CD4-positive, alpha-beta T cell treated with Interleukin-21 for 1 hour (primary cell): ENCODE results near the gene FES.
"Not testable (repeated sequence)": the region's sequence is repeated elsewhere in the genome, so short reads cannot be mapped to it uniquely, and the experiment has no call there.

ENCODE experiments used
- DNase-seq: peaks from one replicate; pipeline ENCODE4 v3.0.0-alpha.2; 2020

Gene FES

DNA sequence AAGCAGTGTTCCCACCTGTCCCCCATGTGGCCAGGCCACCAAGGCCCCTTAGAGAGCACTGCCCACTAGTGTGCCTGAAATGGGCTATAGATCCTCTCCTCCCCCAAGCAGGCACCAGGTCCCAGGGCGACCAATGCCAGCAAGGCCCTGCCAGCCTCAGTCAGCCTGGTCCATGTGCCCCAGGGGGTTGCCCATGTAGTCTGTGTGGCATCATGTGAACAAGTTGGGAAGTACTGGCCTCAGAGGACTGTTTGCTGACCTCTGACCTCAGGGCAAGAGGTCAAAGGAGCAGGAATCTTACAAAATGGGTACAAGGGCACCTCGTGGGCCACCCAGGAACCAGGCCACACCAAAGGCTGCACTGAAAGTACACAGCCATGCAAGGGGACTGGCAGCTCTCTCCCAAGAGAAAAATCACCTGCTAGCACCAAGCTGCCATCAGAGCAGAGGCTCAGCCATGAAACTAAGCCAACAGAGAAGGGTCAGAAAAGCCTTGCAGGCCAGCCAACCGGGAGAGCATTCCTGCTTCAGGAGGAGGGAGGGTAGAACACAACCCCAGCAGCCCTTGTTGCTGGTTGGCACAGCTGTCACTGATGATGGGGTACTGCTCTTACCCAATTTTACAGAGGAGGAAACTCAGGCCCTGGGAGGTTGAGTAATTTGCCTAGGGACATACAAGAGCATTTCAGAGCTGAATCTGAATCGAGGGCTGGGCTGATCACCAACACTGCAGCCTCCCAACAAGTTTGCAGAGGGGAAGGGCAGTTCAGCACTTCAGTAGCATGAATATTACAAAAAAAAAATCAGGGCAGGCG lies 21.1 kb upstream of the FES start:
- no peak for DNase-seq

DNA sequence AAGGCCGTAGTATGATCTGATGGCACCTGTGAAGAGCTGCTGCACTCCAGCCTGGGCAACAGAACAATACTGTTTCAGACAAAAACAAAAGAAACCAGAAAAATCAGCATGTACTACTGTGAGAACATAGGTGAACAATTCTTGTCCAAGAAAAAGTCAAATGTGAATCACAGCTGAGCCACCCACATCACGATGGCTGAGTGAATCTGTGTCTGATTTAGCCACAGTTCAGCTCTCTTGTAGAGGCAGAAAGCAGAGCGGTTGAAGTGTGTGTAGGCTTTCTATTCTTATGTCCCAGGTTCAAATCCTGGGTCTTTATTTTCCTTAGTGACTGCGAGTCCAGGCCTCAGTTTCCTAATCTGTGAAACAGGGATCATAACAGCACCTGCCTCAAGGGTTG lies 20.3 kb upstream of the FES start:
- DNase-seq = no peak

DNA sequence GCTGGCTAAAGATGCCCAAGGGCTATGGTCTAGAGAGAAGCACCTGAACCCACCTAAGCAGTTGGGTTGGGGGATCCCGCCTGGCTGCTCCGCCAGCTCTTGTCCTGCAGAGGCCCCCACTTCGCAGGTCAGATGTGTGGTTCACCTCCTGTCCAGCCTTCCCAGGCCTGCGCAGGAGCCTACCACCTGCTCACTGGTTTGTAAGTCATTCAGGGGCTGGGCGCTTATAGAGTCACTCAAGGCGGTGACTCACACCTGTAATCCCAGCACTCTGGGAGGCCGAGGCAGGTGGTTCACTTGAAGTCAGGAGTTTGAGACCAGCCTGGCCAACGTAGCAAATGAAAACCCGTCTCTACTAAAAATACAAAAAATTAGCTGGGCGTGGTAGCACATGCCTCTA lies 19.8 kb upstream of the FES start:
- no peak for DNase-seq

DNA sequence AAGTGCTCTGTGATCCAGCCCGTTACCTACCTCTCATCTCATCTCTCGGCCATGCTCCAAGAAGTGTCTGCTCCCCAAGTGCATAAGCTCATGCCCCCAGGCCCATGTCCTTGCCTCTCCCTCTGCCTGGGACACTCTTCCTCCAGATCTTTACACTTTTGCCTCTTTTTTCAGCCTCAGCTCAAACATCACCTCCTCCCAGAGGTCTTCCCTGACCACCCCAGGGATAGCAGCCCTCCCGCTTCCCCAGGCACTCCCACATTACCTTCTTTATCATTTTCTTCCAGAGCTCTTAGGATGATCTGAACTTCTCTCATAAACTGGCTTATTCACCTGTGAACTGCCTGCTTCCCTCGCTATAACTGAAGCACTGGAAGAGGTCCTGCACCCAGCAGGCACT lies 18.6 kb upstream of the FES start:
- no peak for DNase-seq

DNA sequence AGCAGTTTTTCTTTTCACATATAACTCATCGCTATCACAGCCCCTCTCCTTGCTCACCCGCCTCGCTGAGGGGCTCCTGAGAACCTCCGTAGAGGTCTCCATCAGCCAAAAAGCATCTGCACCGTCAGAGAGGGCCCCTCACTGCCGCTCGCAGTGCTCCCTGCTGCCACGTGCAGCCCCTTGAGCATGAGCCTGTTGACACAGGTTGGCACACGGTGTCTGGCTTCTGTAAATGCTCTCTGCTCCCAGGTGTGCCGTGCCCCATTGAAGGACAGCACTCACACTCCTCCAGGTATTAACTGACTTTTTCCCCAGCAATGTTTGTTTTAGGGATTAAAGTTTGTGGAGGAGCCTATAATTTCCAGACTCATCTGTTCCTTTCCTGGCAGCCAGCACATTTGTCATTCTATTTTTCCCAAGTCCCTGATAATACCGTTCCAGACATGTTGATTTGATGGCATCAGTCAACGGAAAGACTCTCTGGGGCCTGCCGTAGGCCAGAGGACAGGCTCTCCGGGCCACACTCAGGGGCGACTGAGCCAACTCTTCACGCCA lies 18.1 kb upstream of the FES start:
- DNase-seq = no peak

DNA sequence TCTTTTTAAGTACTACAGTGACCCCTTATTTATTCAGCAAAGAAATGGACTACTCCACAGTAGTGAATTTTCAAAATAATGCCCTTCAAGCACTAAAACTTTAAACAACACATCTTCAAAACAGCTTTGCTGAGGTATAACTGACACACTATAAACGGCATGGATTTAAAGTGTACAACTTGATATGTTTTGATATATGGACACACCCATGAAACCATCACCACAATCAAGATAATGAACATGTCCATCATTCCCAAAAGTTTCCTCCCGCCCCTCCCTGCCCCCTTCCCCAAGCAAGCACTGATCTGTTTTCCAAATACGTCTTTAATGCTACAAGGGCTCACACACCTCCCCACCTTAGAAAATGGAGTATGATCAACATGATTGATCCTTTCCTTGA lies 17.5 kb upstream of the FES start:
- no peak for DNase-seq

DNA sequence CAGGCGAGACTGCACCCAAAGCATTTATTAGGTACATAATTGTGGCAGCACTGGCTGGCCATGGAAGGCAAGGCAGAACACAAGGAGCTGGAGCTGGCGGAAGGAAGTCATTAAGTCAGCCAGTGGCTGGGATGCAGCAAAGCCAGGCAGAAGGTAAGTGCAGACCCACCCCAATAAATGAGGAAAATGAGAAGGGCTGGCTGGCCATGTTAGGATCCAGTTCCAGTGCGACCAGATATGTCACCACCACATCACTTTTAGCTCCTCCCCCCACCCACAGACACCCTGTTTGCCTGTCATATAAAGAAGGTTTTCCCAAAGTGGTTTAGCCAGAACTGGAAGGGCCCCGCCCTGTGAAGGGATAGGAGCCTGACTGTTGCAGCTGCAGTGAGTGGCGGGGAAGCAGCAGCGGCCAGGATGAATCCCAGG lies 16.0 kb upstream of the FES start, which contains the start of gene FURIN:
FURIN (plus strand) TSS at position 328 of the 429 bp plus-strand sequence. CDS start 7,153 bp downstream, outside the sequence.
- DNase-seq = no peak

DNA sequence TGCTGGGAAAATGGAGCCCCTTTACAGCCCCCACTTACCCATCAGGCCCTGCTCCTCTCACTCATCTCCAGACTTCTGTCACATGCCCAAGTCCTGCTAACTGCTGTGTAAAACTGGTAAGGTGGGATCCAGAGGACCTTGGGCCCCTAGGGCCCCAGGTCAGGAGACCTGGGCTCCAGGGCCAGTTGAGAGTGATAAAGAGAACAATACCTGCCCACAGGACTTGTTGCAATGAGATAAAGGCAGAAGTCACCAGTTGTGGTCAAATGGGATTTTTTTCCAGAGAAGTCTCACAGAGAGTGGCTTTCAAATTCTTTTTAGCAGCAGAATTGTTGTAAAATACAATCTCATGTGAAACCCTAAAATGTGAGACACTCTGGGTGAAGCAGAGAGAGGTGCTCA lies 15.2 kb upstream of the FES start:
- DNase-seq = no peak

DNA sequence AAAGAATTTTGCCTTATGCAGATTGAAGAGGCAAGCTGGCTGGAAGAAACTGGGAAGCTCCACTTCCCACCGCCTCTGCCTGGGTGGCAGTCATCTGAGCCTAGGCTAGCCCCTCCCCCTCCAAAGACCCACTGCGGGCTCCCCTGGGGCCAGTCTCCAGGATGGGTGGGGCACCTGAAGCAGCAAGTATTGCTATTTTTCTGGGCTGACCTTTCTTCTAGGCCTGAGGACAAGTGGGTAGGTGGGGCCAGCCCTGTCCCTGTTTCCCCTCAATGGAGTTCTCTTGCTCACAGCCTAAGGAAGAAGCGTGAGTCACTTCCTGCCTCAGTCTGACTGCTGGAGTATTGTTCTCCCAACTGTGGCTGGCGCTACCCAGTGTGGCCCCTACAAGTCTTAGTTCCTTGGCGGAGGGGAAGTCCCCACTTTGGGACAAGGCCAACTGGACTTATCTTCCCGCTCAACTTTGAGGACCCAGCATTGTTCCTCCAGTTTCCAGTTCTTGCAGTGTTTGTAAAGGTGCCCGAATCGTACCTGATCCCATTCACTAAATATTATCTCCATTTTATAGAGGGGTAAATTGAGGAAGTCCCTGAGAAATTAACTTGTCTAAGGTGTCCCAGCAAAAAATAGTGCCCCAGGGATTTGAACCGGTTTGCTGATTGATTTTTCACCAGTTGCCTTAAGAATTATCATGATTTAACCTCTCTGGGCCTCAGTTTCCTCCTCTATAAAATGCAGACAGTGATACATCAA lies 14.5 kb upstream of the FES start:
- peak; percentile 39 for DNase-seq

DNA sequence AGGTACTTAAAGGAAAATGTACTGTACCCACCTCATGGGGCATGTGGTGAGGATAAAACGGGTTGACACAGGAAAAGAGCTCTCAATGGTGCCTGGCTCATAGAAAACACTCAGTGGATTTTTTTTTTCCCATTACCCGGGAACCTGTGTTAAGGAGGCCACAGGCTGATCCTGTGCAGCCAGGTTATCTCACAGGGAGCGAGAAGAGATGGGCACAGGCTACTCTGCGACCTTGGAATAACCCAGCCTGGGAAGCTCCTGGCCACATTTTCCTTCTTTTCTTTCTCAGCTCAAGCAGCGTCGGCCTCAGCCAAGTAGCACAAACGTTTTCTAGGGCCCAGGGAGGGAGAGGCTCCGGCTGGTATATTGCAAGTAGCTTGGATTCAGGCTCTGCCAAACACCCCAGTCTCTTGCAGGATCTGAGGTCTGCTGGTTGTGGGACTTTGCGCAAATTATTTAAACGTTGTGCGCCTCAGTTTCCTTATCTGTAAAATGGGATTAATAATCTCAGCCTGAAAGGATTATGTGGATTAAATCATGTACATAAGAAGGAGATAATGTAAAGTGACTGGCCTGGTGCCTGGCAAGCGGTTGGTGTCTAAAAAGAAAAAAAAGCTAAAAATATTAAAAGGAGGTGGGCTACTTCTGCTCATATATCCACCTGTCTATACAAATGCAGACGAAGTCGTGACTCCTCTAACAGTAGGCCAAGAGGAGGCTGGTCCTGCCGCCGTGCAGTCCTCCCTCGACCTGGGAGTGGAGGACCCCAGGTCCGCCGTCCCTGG lies 13.8 kb upstream of the FES start:
- no peak for DNase-seq

DNA sequence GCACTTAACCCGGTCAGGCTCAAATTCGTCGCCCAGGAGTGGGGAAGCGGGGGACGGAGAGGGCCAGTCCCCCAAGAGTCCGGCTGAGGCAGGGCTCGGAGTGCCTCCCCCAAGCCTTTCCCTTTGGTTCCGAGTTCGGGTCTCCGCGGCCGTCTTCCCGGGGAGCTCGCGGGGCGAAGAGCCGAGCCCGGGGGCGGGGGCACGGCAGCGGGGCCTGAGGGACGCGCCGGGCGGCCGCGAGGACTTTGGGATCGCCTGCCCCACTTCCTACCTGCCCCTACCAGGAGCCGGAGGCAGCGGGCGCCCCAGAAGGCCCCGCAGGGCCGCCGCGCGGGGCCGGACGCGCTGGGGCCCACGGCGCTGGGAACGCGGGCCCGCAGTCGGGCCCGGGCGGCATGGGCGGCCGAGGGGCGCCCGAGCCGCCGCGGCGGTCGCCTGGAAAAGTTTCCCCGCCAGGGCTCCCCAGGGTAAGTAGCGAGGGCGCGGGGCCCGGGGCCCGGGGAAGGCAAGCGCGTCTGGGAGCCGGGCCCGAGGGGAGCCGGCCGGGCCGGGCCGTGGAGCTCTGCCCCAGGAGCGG lies 13.1 kb upstream of the FES start:
- peak; percentile 38 for DNase-seq

DNA sequence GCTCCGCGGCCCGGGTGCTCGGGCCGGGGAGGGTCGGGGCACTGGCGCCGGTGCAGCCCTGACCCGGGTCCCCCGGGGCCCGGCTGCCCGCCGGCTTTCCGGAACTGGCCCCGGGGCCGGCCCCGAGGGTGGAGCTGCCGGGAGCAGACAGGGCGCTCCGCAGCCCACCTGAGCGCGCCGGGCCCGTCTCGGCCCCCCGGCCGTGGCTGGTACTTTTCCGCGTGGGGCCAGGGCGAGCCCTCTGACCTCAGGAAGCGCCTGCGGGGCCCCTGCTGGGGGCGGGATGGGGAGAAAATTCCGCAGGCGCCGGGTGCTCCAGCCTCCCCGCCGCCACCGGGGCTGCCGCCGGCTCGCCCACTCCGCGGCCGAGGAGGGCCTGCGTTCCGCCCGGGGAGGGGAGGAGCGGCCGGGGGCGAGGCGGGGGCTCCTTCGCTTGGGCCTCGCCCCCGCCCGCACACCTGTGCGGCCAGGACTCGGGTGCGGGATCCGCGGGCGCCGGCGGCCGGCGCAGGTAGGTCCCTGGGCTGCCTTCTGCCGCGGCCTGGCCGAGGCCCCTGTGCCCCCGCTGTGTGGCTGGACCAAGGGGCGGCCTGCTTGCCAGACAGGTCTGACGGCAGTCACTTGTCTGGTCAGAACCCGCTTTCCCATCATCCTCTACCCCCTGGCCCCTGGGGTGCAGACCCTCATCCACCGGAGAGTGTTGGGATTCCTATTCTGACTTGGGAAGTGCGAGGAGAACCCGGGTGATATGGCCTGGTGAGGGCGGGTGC lies 12.4 kb upstream of the FES start:
- no peak for DNase-seq

DNA sequence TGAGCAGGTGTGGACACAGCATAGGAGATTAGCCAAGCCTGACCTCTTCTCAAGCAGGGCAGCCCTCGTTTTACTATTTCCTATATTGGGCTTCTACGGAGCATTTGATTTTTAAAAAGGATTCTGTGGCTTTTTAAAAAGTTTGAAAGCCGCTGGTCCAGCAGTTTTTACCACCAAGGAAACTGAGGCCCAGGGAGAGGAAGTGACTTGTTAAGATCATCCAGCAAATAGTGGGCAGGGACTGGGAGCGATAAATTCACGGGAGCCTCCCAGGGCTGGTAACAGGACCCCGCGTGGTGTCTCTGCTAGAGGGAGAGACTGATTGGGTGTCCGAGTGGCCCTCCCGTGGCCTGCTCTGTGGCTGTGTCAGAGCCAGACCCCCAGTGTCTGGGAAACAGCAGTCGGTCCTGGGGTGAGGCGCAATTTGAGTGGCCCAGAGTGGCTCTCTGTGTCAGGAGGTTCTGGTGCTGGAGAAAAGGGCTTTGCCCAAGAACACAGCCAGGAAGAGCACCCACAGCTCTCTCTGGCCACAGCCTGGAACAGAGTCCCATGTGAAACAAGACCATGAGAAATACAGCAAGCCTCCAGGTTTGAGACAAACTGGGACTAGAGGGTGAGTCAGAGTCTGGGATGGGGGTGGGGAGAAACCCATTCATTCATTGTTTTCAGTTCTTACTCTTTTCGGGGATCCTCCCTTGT lies 11.7 kb upstream of the FES start:
- no peak for DNase-seq

DNA sequence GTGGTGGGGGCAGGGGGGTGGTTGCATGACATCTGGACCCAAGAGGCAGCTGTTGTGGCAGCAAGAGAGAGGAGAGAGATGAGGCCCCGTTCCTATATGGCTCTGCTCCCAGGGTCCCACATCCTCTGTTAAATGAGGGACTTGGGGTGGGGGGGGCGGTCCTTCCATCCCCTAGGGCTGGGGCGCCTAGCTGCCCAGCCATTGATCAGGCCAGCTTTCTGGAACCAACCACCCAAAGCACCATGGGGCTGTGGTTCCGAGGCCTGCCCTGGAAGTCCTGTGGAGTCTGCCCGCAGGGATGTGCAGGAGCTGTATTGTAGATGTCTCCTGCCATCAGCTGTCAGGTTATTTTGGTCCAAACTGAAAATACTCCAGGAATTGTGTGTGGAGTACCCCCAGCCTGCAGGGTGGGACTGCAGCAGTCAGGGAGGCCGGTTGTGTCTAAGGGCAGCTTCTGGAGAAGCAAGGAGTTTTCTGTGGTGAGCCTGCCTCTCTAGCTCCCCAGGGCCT lies 10.8 kb upstream of the FES start:
- no peak for DNase-seq

DNA sequence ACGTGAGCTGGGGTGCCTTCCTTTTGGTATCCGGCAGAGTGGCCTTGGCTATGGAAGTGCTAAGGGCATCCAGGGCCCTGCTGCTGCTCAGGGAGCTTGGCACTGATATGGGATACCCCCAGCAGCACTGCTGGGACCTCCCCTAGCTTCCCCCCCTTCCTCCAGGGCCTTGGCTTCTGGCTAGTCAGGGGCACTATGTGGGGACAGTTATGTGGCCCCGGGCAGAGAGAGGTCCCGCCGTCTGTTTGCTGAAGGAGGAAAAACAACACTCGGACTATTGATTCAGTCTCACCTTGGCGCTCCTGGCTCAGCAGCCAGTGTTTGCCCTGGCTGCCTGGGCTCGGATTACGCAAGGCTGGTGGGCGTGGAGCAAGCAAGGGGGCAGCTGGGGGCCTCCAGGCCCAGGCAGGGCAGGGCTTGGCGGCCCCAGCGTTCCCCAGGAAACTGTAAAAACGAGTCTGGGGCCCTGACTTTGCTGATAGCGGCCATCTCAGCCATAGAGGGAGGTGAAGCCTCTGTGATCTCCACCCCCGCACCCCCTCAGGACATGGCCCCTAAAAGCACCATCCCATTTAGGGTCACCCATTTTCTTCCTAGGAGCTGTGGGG lies 10.2 kb upstream of the FES start:
- no peak for DNase-seq

DNA sequence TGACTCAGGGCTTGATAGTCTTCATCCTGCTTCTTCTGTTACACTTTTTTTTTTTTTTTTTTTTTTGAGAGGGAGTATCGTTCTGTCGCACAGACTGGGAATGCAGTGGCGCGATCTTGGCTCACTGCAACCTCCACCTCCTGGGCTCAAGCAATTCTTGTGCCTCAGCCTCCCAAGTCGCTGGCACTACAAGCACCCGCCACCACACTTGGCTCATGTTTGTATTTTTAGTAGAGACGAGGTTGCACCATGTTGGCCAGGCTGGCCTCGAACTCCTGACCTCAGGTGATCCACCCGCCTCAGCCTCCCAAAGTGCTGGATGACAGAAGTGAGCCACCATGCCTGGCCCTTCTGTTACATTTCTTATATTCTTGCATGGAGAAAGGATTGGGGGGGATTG lies 9.3 kb upstream of the FES start:
- DNase-seq = not testable (repeated sequence)

DNA sequence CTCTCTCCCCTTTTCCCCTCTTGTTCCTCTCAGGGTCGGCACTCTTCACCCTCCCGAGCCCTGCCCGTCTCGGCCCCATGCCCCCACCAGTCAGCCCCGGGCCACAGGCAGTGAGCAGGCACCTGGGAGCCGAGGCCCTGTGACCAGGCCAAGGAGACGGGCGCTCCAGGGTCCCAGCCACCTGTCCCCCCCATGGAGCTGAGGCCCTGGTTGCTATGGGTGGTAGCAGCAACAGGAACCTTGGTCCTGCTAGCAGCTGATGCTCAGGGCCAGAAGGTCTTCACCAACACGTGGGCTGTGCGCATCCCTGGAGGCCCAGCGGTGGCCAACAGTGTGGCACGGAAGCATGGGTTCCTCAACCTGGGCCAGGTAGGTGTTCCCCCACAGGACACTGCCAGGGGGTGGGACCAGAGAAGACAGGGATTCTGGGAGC lies 8.7 kb upstream of the FES start:
- DNase-seq = no peak

DNA sequence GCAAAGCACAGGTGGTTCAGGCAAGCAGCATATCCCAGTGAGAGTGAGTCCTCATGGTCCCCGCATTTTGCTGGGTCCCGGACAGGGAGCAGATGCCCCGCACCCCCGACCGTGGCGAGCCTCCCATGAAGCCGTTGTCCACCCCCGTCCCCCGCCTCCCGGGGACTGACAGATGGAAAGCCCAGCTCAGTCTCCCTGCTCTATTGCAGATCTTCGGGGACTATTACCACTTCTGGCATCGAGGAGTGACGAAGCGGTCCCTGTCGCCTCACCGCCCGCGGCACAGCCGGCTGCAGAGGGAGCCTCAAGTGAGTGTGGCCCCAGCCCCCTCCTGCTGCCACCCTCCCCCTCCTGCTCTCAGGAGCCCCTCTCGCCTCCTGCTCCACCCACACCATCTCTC lies 8.3 kb upstream of the FES start:
- DNase-seq = no peak

DNA sequence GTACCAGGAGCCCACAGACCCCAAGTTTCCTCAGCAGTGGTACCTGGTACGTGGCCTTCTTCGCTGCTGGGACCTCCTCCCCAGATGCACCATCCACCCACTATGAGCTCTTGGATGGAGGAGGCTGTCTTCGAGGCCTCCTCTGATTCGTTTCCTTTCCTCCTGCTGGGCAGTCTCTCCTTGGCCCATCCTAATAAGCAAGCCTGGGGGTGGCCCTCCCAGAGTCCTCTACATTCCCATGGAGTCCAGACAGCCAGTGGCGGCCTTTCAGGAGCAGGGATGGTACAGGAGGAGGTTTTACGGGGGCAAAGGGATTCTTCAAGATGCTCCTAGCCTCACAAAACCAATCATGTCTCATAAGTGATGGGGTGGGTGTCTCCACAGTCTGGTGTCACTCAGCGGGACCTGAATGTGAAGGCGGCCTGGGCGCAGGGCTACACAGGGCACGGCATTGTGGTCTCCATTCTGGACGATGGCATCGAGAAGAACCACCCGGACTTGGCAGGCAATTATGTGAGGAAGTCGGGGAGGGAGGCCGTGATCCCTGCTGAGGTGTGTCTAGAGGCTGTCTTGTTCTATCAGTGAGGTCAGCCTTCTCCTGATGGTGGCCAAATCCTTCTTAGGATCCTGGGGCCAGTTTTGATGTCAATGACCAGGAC lies 7.7 kb upstream of the FES start:
- no peak for DNase-seq

DNA sequence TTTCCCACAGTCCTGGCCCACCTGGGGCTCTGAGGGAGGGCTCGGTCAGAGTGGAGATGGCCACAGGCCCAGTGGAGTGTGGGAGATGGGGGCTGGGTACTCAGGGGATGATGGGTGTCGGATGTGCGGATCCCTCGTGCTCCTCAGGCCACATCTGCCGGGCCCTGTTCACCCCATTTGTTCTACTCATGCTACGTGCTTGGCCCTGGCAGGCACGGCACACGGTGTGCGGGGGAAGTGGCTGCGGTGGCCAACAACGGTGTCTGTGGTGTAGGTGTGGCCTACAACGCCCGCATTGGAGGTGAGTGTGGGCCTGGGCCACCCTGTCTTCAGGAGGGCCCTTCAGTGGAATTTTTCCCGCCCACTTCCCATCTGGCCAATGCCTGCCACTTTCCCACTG lies 7.0 kb upstream of the FES start:
- DNase-seq = no peak
